Mucosa of descending colon (tissue), 3 donors: Measurements from ENCODE around the gene CASR. TPM values are rescaled to one million over a fixed set of nuclear protein-coding genes. Genes with fewer than 3 reads are reported as not detected.

ENCODE experiments used
- ATAC-seq: fragments of 200-7000 bp; cut with Tn5 transposase; one replicate; pipeline ENCODE4 v1.9.1; 2020; ENCODE audit warnings: mild to moderate bottlenecking, moderate library complexity
- DNase-seq, 3 donors: peaks; one replicate each; pipeline ENCODE4 v3.0.0-alpha.2; 2020
- H3K36me3 ChIP-seq: fragments of 200-600 bp; one replicate; pipeline ENCODE4 v1.8.0; 2021; ENCODE audit warnings: low read depth, mild to moderate bottlenecking
- H3K4me1 ChIP-seq: fragments of 200-600 bp; one replicate; pipeline ENCODE4 v1.8.0; 2021; ENCODE audit warnings: low read depth, mild to moderate bottlenecking
- H3K4me3 ChIP-seq: fragments of 200-600 bp; one replicate; pipeline ENCODE4 v1.8.0; 2021; ENCODE audit warnings: mild to moderate bottlenecking
- H3K9me3 ChIP-seq: fragments of 200-600 bp; one replicate; pipeline ENCODE4 v1.8.0; 2021; ENCODE audit warnings: mild to moderate bottlenecking
- intact Hi-C, 2 donors: fragments of 100-400 bp; cut with DNase I in 1 of 2; cut with micrococcal nuclease in 1 of 2; formaldehyde crosslinking; loops; one replicate each; pipeline versions ENCODE4 v1.11.0 to v1.11.1; 2022; cut with DNase I, micrococcal nuclease
- total RNA-seq, 3 donors: library from RNA; stranded (reverse); fragmentation: NEBNext Ultra II Directional in 2 of 3; extraction: Animal tissue kit (Norgen Biotek cat#: 25700) in 2 of 3; gene quantifications; one replicate each; pipeline versions ENCODE4 v1.2.1 to v1.2.4, GENCODE V29; 2021 to 2023
- TF ChIP-seq, protein P1 (sequence below): fragments of 200-600 bp; IDR thresholded peaks from one replicate; pipeline ENCODE4 v1.8.0; 2022; ENCODE audit warnings: antibody characterized with exemption, mild to moderate bottlenecking
- donor health status: DM: no; HTN: no; CAD: no; lungs with moderate emphysema.
- donor health status: DM: no; HTN: no; CAD: no.
- donor health status: DM: no; HTN: yes; CAD: no.

Gene CASR
- total RNA-seq, 3 donors from 2014 or later, result 0.32 to 1.2 (median 0.36) TPM

DNA sequence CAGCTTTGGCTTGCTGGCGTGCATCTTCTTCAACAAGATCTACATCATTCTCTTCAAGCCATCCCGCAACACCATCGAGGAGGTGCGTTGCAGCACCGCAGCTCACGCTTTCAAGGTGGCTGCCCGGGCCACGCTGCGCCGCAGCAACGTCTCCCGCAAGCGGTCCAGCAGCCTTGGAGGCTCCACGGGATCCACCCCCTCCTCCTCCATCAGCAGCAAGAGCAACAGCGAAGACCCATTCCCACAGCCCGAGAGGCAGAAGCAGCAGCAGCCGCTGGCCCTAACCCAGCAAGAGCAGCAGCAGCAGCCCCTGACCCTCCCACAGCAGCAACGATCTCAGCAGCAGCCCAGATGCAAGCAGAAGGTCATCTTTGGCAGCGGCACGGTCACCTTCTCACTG, 101.0 kb downstream of the CASR start:
- intact Hi-C loops, result no loop called here

DNA sequence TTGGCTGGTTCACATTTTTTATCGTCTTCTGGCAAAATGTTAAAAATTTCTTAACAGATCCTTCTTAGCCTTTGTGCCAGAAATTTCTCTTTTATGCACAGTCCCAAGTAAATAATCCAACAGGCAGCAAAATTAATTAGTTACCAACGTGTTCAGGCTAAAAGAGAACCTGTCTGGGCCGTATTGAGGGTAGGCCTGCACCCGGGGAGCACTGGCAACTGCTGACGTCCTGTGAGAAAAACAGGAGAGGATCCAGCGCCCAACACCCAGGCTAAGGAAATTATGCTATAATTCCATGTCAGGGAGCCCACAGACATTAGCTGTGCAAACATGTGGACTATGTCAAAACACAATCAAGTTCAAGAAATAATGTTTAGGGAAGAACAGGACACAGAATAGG, 110.9 kb downstream of the CASR start:
- Histone ChIP-seq H3K9me3 (no peaks in the 10 kb centered on the region), H3K4me3 (no peak overlapping the region), H3K4me1 (no peaks in the 10 kb centered on the region), H3K36me3 (no peaks in the 10 kb centered on the region)
- no peak for DNase-seq
- intact Hi-C loops, result no loop called here
- TF ChIP-seq, protein P1, sequence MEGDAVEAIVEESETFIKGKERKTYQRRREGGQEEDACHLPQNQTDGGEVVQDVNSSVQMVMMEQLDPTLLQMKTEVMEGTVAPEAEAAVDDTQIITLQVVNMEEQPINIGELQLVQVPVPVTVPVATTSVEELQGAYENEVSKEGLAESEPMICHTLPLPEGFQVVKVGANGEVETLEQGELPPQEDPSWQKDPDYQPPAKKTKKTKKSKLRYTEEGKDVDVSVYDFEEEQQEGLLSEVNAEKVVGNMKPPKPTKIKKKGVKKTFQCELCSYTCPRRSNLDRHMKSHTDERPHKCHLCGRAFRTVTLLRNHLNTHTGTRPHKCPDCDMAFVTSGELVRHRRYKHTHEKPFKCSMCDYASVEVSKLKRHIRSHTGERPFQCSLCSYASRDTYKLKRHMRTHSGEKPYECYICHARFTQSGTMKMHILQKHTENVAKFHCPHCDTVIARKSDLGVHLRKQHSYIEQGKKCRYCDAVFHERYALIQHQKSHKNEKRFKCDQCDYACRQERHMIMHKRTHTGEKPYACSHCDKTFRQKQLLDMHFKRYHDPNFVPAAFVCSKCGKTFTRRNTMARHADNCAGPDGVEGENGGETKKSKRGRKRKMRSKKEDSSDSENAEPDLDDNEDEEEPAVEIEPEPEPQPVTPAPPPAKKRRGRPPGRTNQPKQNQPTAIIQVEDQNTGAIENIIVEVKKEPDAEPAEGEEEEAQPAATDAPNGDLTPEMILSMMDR, result no peak
- ATAC-seq, result no peak

More for the DNA sequence above, 101.0 kb downstream of the CASR start:
- ATAC-seq (no peak), DNase-seq (no peak)
- no peaks in the 10 kb centered on the region for H3K4me1 ChIP-seq
- H3K4me3 ChIP-seq, result no peak overlapping the region
- no peaks in the 10 kb centered on the region for H3K9me3 ChIP-seq
- no peaks in the 10 kb centered on the region for H3K36me3 ChIP-seq
- TF ChIP-seq, protein P1, result no peak

DNA sequence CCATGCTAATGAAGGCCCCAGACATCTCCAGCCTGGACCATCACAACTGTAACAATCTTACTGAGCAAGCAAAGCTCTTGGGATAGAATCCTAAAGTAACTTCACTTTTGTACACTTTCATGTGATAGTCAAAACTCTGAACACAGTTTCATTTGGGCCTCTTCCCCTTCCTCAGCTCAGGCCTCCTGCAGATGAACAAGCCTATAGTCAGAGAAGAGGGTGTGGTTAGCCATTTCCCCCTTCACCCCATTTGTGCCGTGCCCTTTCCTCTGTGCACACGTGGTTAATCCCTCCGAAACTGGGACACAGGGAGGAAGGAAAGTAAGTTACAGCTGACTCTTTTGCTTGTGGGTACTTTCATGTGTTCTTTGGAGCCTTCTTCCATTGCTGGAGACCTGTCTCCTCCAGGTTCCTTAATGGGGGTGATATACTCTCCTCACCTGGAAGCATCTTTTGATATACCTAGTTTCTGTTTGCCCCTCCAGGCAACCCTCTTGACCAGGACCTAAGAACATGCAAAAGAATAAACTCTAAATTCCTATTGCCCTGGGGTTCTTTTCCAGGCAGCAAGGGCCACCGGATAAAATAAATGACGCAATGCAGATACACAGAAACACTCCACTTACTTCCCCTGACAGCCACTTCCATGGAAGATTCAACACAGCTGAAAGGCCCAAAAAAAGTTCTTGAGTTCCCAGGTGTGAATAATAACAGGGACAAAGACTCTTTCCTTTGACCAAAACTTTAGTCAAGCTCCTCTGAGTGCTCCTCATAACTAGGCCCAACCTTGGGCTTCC, 112.0 kb downstream of the CASR start:
- Histone ChIP-seq H3K9me3 (no peaks in the 10 kb centered on the region), H3K4me3 (no peak overlapping the region), H3K4me1 (no peaks in the 10 kb centered on the region), H3K36me3 (no peaks in the 10 kb centered on the region)
- ATAC-seq (peak; percentile 62), DNase-seq (no peak)
- intact Hi-C loops, result no loop called here
- TF ChIP-seq, protein P1, result no peak

DNA sequence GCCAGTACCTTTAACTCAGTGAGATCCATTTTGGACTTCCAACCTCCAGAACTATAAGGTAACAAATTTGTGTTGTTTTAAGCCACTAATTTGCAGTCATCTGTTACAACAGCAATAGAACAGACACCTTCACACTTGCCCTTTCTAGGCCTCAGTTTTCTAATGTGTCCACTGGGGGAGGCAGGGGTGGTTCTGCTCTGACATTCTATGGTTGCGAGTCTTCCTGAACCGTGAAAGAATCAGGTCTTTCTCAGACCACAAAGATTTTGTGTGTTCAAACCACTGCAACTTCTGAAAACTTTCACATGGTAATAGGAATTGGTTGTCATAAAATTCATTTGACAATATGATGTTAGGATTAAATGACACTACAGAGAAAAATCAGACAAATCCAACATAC, 114.8 kb downstream of the CASR start:
- ATAC-seq (no peak), DNase-seq (no peak)
- intact Hi-C loops, result no loop called here
- Histone ChIP-seq H3K4me3 (no peak overlapping the region), H3K9me3 (no peaks in the 10 kb centered on the region), H3K36me3 (no peaks in the 10 kb centered on the region), H3K4me1 (no peaks in the 10 kb centered on the region)
- TF ChIP-seq, protein P1, result no peak

DNA sequence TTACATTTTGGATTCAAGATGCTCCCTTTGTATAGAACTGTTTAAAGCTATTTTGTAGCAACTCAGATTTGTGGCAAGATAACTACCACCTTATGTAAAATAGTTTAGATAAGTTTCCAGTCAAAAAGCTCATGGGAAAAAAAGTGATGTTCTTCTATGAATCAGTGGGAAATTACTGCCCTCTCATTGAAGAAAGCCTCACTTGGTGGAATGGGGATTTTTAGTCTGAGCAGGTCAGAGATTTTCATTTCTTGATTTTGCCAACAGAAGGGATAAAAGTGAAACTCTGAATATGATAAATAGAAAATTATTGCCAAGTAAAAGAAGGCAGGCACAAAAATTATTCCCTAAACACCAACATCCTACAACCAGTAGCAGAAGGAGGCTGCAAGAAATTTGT, 115.7 kb downstream of the CASR start:
- TF ChIP-seq, protein P1, result no peak
- intact Hi-C loops, result no loop called here
- ATAC-seq, result no peak

More for the DNA sequence above, 115.7 kb downstream of the CASR start:
- Histone ChIP-seq H3K4me3 (no peak overlapping the region), H3K36me3 (no peaks in the 10 kb centered on the region), H3K9me3 (no peaks in the 10 kb centered on the region), H3K4me1 (no peaks in the 10 kb centered on the region)
- no peak for DNase-seq
